AG04450 (cell line): ENCODE measurements around the gene SHANK2. TPM values are rescaled to one million over a fixed set of nuclear protein-coding genes. Genes with fewer than 3 reads are reported as not detected.

Source experiments
- CTCF ChIA-PET: fragments of 300-600, 350-600 bp; formaldehyde crosslinking; extraction: SDS; loops from one replicate; lab custom pipeline; 2022; ENCODE audit warnings: antibody characterized with exemption, inconsistent platforms; lab: Charles Lee
- POLR2A ChIA-PET: fragments of 350-600 bp; formaldehyde crosslinking; extraction: SDS; loops from one replicate; lab custom pipeline; 2021; ENCODE audit warnings: antibody characterized with exemption, inconsistent platforms; lab: Yijun Ruan, JAX
- DNase-seq: peaks from one replicate; pipeline ENCODE4 v3.0.0-alpha.2; 2011; ENCODE audit warnings: low read depth, low spot score
- H3K27ac ChIP-seq: one replicate; pipeline ENCODE4 v1.5.1; 2012; ENCODE audit warnings: low read depth, low read length, control low read depth
- H3K27me3 ChIP-seq: one replicate; pipeline ENCODE4 v1.6.0; 2012; ENCODE audit warnings: low read length; ENCODE audit not compliant: control insufficient read depth, insufficient read depth
- H3K4me3 ChIP-seq: 2 replicates; pipeline ENCODE4 v1.5.1; 2011; ENCODE audit warnings: mild to moderate bottlenecking, low read depth, low read length, control low read depth
- H3K9me3 ChIP-seq: 2 replicates; pipeline ENCODE4 v1.5.1; 2012; ENCODE audit warnings: low read length; ENCODE audit not compliant: control insufficient read depth, insufficient read depth
- CTCF ChIP-seq: IDR thresholded peaks from 2 replicates; pipeline ENCODE4 v1.5.1; 2011; ENCODE audit warnings: low read depth, low read length, control low read depth, inconsistent platforms
- polyA plus RNA-seq: library from polyadenylated mRNA; depleted of rRNA; stranded (reverse); fragments of >200 nt; gene quantifications from 2 replicates; pipeline ENCODE4 v1.2.3, GENCODE V29; 2011

The SHANK2 gene
- polyA plus RNA-seq, 1 experiment = 0.72 TPM

GRCh38 chr11:71214553-71215424, 37.6 kb downstream of the SHANK2 start:
- Histone ChIP-seq H3K9me3 (peaks cover 38% of the 10 kb centered on the region), H3K27me3 (no peaks in the 10 kb centered on the region), H3K4me3 (no peak overlapping the region), H3K27ac (no peak overlapping the region)
- ChIA-PET CTCF (no interaction called here), POLR2A (no interaction called here)
- DNase-seq = no peak
- no peak for TF ChIP-seq CTCF

GRCh38 chr11:71213696-71214552, 38.5 kb downstream of the SHANK2 start:
- POLR2A ChIA-PET = no interaction called here
- Histone ChIP-seq H3K9me3 (peaks cover 46% of the 10 kb centered on the region), H3K27ac (no peak overlapping the region), H3K4me3 (no peak overlapping the region), H3K27me3 (no peaks in the 10 kb centered on the region)
- DNase-seq = no peak
- CTCF ChIA-PET = no interaction called here
- no peak for TF ChIP-seq CTCF

GRCh38 chr11:71212871-71213559, 39.4 kb downstream of the SHANK2 start:
- no peak for TF ChIP-seq CTCF
- POLR2A ChIA-PET = no interaction called here
- Histone ChIP-seq H3K4me3 (no peak overlapping the region), H3K9me3 (peaks cover 46% of the 10 kb centered on the region), H3K27ac (no peak overlapping the region), H3K27me3 (no peaks in the 10 kb centered on the region)
- CTCF ChIA-PET = no interaction called here
- no peak for DNase-seq

GRCh38 chr11:71211631-71212030, 40.7 kb downstream of the SHANK2 start:
- ChIA-PET POLR2A (interaction anchor here (0.7 kb wide), 2 partner anchors 27 to 50 kb away, joined by 4 to 11 read pairs; no protein-coding TSS in a partner anchor), CTCF (no interaction called here)
- Histone ChIP-seq H3K27ac (no peak overlapping the region), H3K27me3 (no peaks in the 10 kb centered on the region), H3K9me3 (peaks cover 46% of the 10 kb centered on the region), H3K4me3 (no peak overlapping the region)
- no peak for TF ChIP-seq CTCF
- DNase-seq = no peak
